GM12878 (cell line): ENCODE measurements around the gene PDE7B.

ENCODE experiments used
- POLR2A ChIP-seq: IDR thresholded peaks from 2 replicates; pipeline ENCODE4 v1.6.1; 2011; ENCODE audit warnings: low read depth, mild to moderate bottlenecking, low read length
- TF ChIP-seq, protein P1 (sequence below), 3 experiments: IDR thresholded peaks in 2 of 3; conservative IDR thresholded peaks in 1 of 3; 2 replicates each; pipeline ENCODE4 v1.5.1; 2011; ENCODE audit warnings: low read depth in 3 of 3, low read length in 3 of 3, mild to moderate bottlenecking in 3 of 3, control low read depth in 2 of 3, moderate library complexity in 2 of 3, inconsistent platforms in 1 of 3, mixed read lengths in 1 of 3; ENCODE audit not compliant: control insufficient read depth in 2 of 3, insufficient read depth in 1 of 3; ENCODE audit errors: extremely low read depth in 1 of 3

DNA sequence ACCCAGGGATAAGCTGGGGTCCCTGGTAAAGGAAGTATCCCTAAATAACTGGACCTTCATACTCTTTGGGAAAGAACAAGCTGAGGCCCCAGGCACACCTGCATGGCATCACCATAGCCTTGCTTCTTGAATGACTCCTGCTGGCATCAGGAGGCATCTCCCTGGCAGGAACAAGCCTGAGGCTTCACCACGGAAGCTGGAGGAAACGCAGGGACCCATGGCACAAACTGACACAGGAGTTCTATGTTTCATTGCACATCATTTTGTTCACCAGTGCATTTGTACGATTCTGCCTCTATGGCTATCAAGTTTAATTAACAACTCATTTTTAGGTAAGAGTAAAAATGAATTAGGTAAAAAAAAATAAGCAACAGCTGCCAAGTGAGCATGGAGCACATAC, 619 bp upstream of the PDE7B start:
- TF ChIP-seq, protein P1, sequence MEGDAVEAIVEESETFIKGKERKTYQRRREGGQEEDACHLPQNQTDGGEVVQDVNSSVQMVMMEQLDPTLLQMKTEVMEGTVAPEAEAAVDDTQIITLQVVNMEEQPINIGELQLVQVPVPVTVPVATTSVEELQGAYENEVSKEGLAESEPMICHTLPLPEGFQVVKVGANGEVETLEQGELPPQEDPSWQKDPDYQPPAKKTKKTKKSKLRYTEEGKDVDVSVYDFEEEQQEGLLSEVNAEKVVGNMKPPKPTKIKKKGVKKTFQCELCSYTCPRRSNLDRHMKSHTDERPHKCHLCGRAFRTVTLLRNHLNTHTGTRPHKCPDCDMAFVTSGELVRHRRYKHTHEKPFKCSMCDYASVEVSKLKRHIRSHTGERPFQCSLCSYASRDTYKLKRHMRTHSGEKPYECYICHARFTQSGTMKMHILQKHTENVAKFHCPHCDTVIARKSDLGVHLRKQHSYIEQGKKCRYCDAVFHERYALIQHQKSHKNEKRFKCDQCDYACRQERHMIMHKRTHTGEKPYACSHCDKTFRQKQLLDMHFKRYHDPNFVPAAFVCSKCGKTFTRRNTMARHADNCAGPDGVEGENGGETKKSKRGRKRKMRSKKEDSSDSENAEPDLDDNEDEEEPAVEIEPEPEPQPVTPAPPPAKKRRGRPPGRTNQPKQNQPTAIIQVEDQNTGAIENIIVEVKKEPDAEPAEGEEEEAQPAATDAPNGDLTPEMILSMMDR (IDR thresholded peaks at IDR 0.05 in 2 of 3, conservative IDR thresholded peaks at IDR 0.05 in 1 of 3; ENCODE audit: control insufficient read depth in 2 of 3, extremely low read depth in 1 of 3, insufficient read depth in 1 of 3, low read depth in 3 of 3, low read length in 3 of 3) = no peak
- TF ChIP-seq POLR2A = no peak
